HG03280 (cell line): Measurements from ENCODE around the gene ESYT2.

Source experiments
- ATAC-seq: cut with Tn5 transposase; IDR thresholded peaks from one replicate; pipeline ENCODE4 v1.9.1; 2021; ENCODE audit warnings: mild to moderate bottlenecking, moderate library complexity; ENCODE audit not compliant: unreplicated experiment

Gene ESYT2

DNA sequence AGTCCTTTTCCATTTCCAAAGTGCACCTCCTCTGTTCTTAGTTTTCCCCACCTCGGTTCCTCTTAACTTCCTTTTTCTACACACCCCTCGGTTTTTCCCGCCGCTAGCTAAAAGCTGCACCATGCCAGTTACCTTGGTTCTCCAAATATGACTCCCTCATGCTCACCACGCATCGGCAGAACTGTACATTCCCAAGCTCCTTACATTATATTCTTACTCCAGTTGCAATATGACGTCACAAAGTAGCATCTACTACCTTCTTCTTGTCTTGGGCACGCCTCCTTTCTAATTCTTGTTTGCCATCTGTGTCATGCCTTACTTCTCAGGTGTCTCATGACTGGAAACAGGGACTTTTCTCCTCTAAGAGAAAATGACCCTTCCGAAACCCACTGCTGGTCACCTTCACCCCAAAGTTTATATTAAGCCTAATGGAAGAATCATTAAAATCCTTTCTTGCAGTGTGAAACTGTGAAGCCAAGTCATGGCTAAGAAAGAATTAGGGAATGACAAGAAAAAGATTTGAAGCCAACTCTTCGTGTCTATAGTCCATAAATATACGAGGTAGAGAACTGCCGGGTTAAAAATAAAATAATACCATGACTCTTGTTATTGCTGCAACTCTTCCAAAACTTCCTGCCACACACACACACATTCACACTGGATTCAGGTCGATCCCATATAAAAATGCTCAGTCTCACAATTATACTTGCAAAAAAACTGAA is 1.7 kb downstream of the ESYT2 start:
- ATAC-seq = no peak

DNA sequence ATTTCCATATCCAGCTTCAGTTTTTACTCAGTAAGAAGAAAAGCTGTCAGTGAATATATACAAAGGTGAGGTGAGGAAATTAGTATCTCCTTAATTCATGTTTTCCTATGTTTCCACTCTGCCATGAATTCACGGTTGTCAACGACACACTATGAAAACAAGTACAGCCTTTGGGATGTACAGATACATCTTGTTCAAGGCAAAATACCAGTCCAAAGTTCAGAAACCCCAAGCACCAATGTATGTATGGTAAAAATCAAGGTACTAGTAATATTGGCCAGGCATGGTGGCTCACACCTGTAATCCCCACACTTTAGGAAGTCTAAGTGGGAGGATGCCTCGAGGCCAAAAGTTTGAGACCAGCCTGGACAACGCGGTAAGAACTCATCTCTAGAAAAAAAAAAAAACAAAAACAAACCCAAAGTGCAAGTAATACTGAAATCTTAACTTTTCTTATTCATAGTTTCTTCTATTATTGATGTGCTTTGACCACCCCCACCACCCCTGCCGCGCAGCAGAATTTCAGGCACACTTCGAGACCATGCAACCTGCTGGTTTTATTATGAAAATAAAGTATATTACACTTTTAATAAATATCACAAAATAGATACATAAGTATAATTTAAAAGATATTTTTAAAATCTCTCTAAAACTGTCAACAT is 3.5 kb downstream of the ESYT2 start:
- no peak for ATAC-seq

DNA sequence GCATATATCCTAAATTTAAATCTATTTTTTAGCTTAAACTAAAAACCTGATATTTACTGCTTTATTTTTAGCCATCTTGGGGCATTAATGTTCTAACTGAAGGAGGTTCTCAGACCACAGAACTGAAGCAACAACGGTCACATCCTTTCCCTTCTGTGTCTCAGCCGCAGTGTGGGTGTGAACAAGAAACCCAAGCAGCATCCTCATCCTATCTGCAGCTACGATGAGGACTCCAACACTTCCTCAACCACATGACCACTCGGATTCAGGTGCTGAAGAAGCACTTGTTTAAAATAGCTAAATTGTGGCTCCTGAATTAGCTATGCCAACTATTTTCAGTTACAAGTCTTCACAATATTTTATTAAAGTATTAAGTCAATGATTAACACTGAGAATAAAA is 5.3 kb downstream of the ESYT2 start:
- ATAC-seq = peak; percentile 57

DNA sequence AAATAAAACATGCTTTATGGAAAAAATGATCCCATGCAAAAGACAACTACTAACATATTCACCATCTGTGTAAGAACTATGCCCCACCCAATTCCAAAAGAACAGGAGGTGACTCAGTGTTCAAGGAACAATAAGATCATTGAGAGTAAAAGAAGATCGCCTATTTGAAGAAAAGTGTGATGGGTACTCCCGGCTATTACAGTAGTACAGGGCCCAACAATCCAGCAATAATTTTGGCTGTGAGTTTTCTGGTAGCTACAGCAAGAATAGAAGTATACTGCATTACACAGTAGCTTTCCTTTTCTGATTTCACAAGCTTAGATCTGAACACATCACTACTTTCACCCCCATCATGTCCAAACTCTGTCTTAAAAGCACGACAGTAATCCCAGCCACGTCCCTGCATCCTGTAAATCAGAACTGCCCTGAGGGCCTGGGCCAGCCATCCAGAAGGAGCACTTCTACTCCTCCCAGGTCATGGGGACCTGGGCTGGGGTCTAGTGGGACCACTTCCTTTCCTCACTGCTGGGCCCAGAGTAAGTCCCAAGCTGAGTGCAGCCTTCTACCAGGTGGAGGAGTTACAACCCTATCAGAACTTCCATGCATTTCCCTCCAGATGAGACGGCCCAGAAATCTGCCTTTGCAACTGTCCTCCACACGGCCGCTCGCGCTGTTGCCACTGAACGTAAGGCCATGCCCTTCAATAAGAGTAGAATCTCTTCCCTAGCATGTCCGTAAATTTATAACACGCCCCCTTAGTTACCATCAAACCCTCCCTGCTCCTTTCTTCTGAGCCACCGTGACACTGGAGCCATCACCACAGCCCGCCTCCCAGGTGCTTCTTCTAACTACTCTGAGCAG is 7.9 kb downstream of the ESYT2 start:
- ATAC-seq = no peak

DNA sequence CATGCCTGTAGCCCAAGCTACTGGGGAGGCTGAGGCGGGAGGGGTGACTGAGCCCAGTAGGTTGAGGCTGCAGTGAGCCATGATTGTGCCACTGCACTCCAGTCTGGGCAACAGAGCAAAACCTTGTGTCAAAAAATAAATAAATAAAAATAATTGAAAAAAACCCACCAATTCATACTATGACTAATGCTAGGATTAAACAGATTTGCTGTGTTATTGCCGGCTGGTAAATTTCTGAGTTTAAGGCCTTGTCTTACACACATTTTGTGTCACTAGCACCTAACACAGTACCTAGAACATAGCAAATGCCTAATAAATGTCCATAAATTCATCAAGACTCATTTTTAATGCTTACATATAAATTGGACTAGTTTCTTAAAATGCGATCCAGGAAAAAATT is 8.7 kb downstream of the ESYT2 start:
- ATAC-seq = no peak

DNA sequence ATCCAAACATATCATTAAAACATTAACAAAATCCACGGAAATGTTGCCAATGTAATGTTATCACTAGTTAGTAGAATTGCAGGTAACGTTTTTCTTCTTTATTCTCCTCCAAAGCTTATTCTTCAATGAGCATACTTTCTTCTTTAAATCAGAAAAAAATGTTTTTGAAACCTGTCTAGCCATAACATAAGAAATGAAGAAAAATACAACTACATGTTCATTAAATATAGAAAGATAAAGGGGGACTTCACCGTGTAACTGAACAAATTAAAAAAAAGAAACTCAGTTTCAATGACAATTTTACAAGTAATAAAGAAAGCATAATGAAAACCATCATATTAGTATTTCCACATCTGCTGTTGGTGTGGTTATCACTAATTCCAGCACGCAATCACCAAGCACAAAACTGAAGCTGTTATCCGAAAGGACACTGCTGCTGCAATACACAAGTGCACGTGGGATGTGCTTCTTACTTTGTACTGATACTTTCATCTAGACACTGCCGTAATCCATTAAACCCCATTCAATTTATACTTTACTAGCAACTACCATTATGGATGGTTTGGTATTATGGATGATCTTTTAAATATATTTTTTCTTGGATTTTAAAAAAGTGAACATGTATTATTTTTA is 9.6 kb downstream of the ESYT2 start:
- ATAC-seq = no peak

DNA sequence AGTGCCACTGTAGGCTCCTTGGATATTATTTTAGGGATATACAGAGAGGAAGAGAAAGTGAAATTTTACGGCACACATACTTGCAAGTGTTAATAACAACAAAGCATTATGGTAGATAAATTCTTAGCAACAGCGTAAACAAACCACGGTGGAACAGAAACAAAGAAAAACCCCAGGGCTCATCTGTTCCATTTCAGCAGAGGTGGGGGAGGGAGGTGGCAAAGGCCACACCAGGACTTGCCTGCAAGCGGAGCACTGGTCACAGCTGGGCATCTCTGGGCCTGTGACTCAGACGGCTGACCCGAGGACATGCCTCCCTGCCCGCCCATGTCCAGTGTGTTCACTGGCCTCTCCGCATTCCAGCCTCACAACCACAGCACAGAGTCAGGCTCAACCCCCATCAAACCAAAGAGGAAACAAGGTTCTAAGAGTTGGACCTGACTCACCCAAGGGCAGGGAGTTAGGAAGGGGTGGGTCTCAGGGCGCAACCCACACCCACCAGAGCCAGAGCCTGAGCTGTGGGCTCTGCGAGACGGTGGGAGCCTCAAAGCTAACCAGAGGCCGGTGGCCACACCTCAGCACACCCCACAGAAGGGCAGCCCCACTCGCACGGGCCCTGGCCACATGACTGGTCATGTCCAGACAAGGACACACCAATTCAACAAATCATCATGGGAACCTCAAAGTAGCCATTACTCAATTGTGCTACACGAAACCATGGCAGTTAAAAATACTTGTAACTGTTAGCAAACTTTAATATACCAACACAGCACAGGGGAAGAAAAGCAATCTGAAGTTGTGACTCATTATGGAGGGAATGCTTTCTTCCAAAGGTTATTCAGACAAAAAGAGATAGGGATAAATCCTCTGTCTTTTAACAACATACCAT is 10.7 kb downstream of the ESYT2 start:
- peak; percentile 91 for ATAC-seq

DNA sequence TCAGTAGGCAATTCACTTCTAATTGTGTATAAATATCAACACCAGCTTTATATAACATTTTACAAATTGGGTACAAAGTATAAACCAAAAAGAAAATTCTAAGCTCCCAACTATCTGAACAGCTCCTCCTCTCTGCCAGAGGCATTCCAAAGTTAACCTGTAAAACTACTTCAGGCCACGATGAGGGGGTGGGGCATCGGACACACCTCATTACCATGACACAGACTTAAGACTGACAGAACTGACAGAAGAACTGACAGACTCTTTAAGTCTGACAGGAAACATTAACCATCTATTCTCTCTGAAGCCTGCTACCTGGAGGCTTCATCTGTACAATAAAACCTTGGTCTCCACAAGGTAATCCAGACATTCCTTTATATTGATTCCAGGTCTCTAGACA is 12.3 kb downstream of the ESYT2 start:
- no peak for ATAC-seq

DNA sequence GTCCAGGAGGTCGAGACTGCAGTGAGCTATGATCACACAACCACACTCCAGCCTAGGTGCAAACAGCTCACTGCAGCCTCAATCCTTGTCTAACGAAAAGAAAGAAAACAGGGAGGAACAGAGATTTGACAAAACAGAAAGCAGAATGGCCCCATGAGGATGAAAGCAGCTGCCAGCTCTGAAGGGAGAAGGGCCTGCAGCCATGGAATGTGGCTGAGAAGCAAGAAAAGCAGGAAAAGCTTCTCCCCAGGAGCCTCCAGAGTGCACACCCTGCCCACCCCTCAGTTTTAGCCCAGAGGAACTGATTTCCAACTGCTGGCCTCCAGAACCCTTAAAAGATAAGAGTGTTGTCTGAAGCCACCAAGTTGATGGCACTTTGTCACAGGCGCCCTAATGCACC is 13.0 kb downstream of the ESYT2 start:
- no peak for ATAC-seq

DNA sequence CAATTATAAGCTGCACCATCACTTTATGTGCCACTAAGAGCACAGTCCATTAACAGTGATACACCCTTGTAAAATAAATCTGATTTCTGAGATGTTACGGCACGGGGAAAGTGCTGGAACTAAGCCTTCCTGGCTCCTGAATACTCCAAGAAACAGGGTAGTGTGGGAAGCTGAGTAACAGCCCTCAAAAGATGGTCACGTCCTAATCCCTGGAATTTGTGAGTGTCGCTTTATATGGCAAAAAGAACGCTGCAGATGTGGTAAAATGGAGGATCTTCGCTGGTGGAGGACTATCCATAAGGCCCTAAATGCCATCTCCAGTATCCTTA is 13.5 kb downstream of the ESYT2 start:
- ATAC-seq = no peak

DNA sequence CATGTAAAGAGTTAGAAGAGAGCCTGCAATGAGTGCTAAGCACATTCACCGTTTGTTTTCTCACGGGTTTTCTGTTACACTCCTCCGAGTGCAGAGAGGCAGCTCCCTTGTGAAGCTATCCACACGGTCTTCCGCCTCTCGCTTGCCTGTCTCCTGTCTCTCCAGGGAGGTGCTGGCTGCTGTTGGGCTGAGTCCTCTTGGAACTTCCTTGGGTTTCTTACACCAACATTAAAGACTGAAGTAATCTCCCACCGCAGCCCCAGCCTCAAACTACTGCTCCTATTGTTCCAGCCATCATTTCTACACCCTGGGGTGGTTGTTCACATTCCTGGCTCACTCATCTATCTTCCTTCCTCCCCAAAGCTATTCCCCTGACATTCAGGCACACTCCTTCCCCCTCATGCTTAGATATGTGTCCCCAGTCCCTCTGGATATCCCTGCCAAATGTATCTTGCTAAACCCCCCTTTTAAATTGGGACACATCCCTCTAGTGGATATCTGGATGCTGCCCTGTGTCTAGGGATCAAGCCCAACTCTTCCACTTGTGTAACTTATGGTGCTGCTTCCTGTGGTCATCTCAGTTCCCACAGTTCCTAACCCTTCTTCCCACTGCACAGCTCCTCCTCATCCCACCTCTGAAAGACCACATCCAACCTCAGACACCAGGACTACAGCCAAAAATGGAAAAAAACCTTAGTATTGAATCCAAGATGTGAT is 14.1 kb downstream of the ESYT2 start:
- ATAC-seq = no peak

DNA sequence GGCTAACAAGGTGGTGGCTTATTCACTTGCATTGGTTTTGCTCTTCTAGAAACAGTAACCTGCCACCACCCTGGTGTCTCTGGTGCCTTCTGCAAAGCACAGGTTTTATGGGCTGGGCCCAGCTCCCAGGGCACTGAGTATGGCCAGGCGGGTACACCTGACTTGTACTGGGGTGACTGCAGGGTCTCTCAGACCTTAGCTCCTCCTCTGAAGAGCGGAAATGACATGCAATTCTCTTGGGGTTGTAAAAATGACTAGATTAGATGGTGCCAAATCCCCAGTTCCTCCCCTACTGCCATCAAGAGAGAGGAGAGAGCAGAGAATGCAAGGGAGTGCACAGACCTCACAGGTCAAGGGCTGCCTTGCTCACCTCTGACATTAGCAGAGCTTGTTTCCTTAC is 14.7 kb downstream of the ESYT2 start:
- ATAC-seq = no peak

DNA sequence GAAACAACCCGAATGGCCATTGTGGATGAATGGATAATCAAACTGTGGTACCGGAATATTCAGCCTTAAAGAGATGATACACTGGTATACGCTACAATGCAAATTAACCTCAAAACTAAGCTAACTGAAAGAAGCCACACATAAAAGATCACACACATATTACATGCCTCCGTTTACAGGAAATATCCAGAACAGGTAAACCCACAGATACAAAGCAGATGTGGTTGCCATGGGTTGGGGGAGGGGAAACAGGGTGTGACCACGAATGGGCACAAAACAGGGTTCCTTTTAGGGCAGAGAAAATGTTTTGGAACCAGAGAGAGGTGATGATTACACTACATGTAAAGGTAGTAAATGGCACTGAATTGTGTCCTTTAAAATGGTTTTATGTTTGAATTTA is 16.6 kb downstream of the ESYT2 start:
- no peak for ATAC-seq

DNA sequence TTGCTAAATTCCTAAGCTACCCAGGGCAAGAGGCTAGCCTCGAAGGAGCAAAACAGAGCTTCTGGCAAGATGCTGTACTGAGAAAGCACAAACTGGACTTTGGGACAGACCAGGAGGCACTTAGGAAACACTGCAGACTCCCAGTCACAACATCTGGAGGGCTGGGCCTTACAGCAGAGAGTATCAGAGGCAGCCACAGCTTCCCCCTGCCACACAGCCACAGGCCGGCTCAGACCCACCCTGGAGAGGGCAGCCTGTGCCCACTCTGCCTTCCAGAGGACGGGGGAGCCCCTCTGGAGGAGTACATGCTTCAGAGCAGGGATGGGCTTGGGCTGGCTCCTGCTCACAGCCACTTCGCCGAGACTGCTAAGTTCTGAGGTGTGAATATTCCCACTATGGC is 17.4 kb downstream of the ESYT2 start:
- ATAC-seq = no peak

DNA sequence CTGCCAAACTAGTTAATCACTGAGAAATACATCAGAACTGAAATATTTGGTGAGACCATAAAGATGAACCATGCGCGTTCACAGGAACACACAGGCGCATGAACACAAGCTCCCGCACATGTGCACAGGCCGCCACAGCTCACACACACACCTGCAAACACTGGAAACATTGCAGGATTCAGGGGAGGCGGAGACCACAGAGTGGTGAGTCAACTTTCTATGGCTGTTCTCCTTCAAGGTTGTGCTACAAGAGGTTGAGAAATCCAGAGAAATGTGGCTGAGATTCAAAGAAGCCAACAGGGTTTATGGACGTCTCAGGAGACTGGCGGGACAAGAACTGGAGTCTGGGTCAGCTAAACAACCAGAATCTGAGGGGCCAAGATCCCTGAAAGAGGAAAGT is 17.8 kb downstream of the ESYT2 start:
- no peak for ATAC-seq

DNA sequence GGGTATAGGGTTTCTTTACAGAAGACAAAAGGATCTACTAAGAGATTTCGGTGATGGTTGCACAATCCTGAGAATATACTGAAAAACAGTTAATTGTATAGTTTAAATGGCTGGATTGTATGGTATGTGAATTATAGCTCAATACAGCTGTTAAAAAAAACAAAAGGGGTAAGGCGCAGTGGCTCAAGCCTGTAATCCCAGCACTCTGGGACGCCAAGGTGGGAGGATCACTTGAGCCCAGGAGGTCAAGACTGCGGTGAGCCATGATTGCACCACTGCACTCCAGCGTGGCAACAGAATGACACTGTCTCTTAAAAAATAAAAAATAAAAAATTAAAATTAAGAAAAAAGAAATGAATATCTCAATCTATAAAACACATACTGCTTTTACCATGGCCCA is 18.5 kb downstream of the ESYT2 start:
- no peak for ATAC-seq

DNA sequence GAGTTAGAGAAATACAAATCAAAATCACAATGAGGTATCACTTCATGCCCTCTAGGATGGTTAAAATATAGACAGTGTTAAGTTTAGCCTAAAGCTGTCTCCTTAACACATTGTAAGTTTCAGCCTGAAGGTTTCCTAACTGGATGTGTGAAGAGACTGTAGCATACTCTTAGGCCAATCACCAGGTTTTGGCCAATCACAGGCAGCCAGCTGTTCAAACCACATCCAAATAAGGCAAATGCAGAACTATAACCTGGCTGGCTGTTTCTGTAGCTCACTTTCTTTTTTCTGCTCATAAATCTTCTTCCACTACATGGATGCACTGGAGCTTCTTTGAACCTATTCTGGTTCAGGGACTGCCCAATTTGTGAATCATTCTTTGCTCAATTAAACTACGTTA is 19.7 kb downstream of the ESYT2 start:
- peak; percentile 92 for ATAC-seq

DNA sequence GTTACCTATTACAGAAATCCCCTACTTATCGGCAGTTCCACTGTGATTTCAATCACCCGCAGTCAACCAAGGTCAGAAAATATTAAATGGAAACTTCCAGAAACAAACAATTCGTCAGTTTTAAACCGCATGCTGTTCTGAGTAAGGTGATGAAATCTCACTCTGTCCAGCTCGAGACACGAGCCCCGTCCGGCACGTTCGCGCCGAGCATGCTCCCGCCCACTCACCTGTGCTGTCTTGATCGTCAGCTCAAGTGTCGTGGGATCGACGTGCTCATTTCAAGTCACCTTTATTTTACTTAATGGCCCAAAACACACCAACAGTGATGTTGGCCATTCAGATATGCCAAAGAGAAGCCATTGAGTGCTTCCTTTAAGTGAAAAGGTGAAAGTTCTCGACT is 21.2 kb downstream of the ESYT2 start:
- ATAC-seq = no peak

DNA sequence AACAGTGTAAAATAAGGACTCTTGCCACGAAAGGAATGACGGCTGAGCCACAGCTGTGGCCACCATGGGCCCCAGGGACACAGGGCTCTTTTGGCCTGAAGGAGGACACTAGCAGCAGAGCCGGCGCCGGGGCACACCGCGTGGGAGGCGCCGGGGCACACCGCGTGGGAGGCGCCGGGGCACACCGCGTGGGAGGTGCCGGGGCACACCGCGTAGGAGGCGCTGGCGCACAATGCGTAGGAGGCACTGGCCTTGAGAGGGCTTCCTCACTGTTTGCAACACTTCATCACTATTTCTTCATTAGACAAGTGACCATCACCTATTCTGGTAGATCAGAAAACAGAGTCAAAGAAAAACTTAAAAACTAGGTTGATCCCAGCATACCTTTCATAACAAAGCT is 23.4 kb downstream of the ESYT2 start:
- ATAC-seq = no peak

DNA sequence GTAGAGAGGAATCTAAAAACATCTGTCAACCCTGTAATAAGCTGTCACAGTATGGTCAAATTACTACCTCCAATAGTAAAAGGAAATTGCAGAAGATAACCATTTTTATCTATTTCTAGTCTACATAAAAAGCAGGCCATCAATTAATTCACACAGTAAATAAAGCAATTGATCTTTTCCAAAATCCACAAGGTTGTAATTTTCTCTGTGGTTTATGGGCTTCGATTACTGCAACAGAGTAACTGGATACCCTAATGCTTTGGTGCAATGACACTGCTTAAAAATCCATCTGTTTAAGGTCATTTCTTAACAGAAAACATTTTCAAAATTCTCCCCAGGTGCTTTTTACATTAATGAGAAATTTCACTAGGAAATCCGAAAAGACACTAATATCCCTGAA is 23.9 kb downstream of the ESYT2 start:
- ATAC-seq = no peak
